Astrocyte (in vitro differentiated cells and primary cell): ENCODE data around the gene DYNC1I1. TPM values are rescaled to one million over a fixed set of nuclear protein-coding genes. Genes with fewer than 3 reads are reported as not detected.

Experiments
- DNase-seq: peaks from one replicate; pipeline ENCODE4 v3.0.0-alpha.2; 2010; ENCODE audit warnings: low read depth
- FAIRE-seq: peaks from 2 replicates; lab custom pipeline; 2011; peaks lifted over from hg19 to GRCh38; lab: Jason Lieb, UNC
- H2AFZ ChIP-seq: 2 replicates; pipeline ENCODE4 v1.6.0; 2012; ENCODE audit warnings: low read depth, low read length, inconsistent platforms
- H3K27ac ChIP-seq: 2 replicates; pipeline ENCODE4 v1.5.1; 2011; ENCODE audit warnings: low read depth, low read length, inconsistent platforms
- H3K27me3 ChIP-seq: 2 replicates; pipeline ENCODE4 v1.6.0; 2011; ENCODE audit warnings: low read length, inconsistent platforms; ENCODE audit not compliant: insufficient read depth
- H3K36me3 ChIP-seq: 2 replicates; pipeline ENCODE4 v1.5.1; 2011; ENCODE audit warnings: low read length, inconsistent platforms; ENCODE audit not compliant: insufficient read depth
- H3K4me1 ChIP-seq: 2 replicates; pipeline ENCODE4 v1.5.1; 2011; ENCODE audit warnings: low read length, inconsistent platforms; ENCODE audit not compliant: insufficient read depth
- H3K4me2 ChIP-seq: 2 replicates; pipeline ENCODE4 v1.6.0; 2012; ENCODE audit warnings: low read length, inconsistent platforms
- H3K4me3 ChIP-seq: 2 replicates; pipeline ENCODE4 v1.5.1; 2011; ENCODE audit warnings: low read depth, mild to moderate bottlenecking, low read length, inconsistent platforms; ENCODE audit not compliant: insufficient read depth
- H3K79me2 ChIP-seq: 2 replicates; pipeline ENCODE4 v1.6.0; 2012; ENCODE audit warnings: mild to moderate bottlenecking, low read length, inconsistent platforms; ENCODE audit not compliant: insufficient read depth
- H3K9ac ChIP-seq: 2 replicates; pipeline ENCODE4 v1.6.0; 2012; ENCODE audit warnings: mild to moderate bottlenecking, low read length, inconsistent platforms
- H3K9me3 ChIP-seq: 2 replicates; pipeline ENCODE4 v1.5.1; 2012; ENCODE audit warnings: low read depth, mild to moderate bottlenecking, low read length, inconsistent platforms; ENCODE audit not compliant: insufficient read depth
- H4K20me1 ChIP-seq: 2 replicates; pipeline ENCODE4 v1.6.0; 2012; ENCODE audit warnings: low read length, inconsistent platforms; ENCODE audit not compliant: insufficient read depth
- H3K27ac Mint-ChIP-seq: one replicate; pipeline ENCODE4 v1.8.0; 2021; ENCODE audit warnings: mild to moderate bottlenecking, mixed read lengths; ENCODE audit not compliant: unreplicated experiment
- H3K27me3 Mint-ChIP-seq: one replicate; pipeline ENCODE4 v1.8.0; 2021; ENCODE audit warnings: low read depth, mixed read lengths; ENCODE audit not compliant: unreplicated experiment
- H3K36me3 Mint-ChIP-seq: one replicate; pipeline ENCODE4 v1.8.0; 2021; ENCODE audit warnings: low read depth, mixed read lengths; ENCODE audit not compliant: unreplicated experiment
- H3K4me1 Mint-ChIP-seq: one replicate; pipeline ENCODE4 v1.8.0; 2021; ENCODE audit warnings: low read depth, mixed read lengths; ENCODE audit not compliant: unreplicated experiment
- H3K4me3 Mint-ChIP-seq: one replicate; pipeline ENCODE4 v1.8.0; 2021; ENCODE audit warnings: mild to moderate bottlenecking, moderate library complexity, mixed read lengths; ENCODE audit not compliant: unreplicated experiment
- H3K9me3 Mint-ChIP-seq: one replicate; pipeline ENCODE4 v1.8.0; 2021; ENCODE audit warnings: mild to moderate bottlenecking, mixed read lengths; ENCODE audit not compliant: unreplicated experiment
- EZH2 ChIP-seq: IDR thresholded peaks from 2 replicates; pipeline ENCODE4 v1.6.1; 2012; ENCODE audit warnings: mild to moderate bottlenecking, low read length, inconsistent platforms; ENCODE audit not compliant: insufficient read depth
- total RNA-seq: library from RNA; stranded (reverse); gene quantifications from 2 replicates; pipeline ENCODE4 v1.2.1, GENCODE V29; 2021
- TF ChIP-seq, protein P1 (sequence below): IDR thresholded peaks from 2 replicates; pipeline ENCODE4 v1.5.1; 2011; ENCODE audit warnings: low read depth, mild to moderate bottlenecking, inconsistent platforms, low read length, moderate library complexity; ENCODE audit not compliant: insufficient read depth

The DYNC1I1 gene
- total RNA-seq, 1 donor from 2014 or later: 3.2 TPM

- peaks cover 3% of the 10 kb centered on the region for H3K9me3 Mint-ChIP-seq
- no peak overlapping the region for H2AFZ ChIP-seq
- no peak overlapping the region for H3K4me2 ChIP-seq
- no peaks in the 10 kb centered on the region for H3K79me2 ChIP-seq
- peaks cover 4% of the 10 kb centered on the region for H3K4me1 Mint-ChIP-seq
- no peaks in the 10 kb centered on the region for H3K9me3 ChIP-seq
- no peak overlapping the region for H3K27ac Mint-ChIP-seq
- H3K27ac ChIP-seq: no peak overlapping the region
- no peaks in the 10 kb centered on the region for H3K36me3 Mint-ChIP-seq
- H3K9ac ChIP-seq: no peak overlapping the region
- no peak for DNase-seq
- no peak overlapping the region for H3K4me3 ChIP-seq
- peaks cover 3% of the 10 kb centered on the region for H3K27me3 Mint-ChIP-seq
- H3K36me3 ChIP-seq: no peaks in the 10 kb centered on the region
- no peak overlapping the region for H3K4me3 Mint-ChIP-seq
- no peaks in the 10 kb centered on the region for H3K4me1 ChIP-seq
- H4K20me1 ChIP-seq: no peaks in the 10 kb centered on the region
- no peak for TF ChIP-seq EZH2
- TF ChIP-seq, protein P1, sequence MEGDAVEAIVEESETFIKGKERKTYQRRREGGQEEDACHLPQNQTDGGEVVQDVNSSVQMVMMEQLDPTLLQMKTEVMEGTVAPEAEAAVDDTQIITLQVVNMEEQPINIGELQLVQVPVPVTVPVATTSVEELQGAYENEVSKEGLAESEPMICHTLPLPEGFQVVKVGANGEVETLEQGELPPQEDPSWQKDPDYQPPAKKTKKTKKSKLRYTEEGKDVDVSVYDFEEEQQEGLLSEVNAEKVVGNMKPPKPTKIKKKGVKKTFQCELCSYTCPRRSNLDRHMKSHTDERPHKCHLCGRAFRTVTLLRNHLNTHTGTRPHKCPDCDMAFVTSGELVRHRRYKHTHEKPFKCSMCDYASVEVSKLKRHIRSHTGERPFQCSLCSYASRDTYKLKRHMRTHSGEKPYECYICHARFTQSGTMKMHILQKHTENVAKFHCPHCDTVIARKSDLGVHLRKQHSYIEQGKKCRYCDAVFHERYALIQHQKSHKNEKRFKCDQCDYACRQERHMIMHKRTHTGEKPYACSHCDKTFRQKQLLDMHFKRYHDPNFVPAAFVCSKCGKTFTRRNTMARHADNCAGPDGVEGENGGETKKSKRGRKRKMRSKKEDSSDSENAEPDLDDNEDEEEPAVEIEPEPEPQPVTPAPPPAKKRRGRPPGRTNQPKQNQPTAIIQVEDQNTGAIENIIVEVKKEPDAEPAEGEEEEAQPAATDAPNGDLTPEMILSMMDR: no peak
- no peaks in the 10 kb centered on the region for H3K27me3 ChIP-seq
- FAIRE-seq: no peak
Observed at GRCh38 chr7:96016056-96016586, 243.8 kb downstream of the DYNC1I1 start.

DNA sequence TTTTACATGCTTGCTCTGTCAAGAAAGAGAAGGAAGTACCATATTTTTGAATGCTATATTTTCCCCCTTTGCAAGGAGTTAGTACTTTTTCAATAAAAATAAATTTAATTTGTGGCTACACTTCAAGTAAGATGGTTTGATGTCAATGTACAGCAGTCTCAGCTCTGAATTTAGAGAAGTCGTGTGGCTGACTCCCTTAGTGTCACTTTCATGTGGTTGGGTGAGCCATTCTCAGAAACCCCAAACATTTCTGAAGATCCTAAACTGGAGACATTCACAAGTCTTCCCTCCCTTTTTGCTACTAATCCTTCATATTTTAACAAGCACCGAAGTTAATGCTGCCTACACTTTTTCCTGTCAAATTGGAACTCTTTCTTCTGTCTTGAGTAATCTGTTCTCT lies 244.4 kb downstream of the DYNC1I1 start:
- Histone ChIP-seq H2AFZ (no peak overlapping the region), H3K36me3 (no peaks in the 10 kb centered on the region), H3K27me3 (no peaks in the 10 kb centered on the region), H3K4me3 (no peak overlapping the region), H3K4me2 (no peak overlapping the region), H3K27ac (no peak overlapping the region), H3K9me3 (no peaks in the 10 kb centered on the region), H3K9ac (no peak overlapping the region), H3K4me1 (no peaks in the 10 kb centered on the region), H3K79me2 (no peaks in the 10 kb centered on the region), H4K20me1 (no peaks in the 10 kb centered on the region)
- TF ChIP-seq, protein P1: no peak
- TF ChIP-seq EZH2: no peak
- Mint-ChIP-seq H3K27ac (no peak overlapping the region), H3K27me3 (peaks cover 3% of the 10 kb centered on the region), H3K9me3 (peaks cover 3% of the 10 kb centered on the region), H3K4me3 (no peak overlapping the region), H3K36me3 (no peaks in the 10 kb centered on the region), H3K4me1 (peaks cover 4% of the 10 kb centered on the region)
- FAIRE-seq: no peak
- no peak for DNase-seq

DNA sequence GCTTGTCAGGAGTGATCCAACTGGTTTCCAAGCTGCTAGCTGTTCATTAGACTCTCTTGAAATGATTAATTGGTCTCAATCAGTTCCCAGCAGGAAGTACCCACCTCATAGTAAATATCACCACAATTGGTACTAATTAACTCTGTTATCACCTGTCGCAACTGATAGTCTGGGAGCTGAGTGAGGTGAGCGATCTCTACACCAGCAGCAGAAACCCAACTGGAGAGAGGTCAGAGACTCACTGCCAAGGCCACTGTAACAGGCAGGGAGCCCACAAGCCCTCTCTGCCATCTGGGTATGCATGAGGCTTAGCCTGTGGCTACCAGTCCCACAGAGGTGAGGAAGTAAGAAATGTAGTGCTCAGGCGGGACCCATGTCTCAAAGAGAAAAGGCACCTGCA lies 245.5 kb downstream of the DYNC1I1 start:
- Histone ChIP-seq H3K4me3 (no peak overlapping the region), H3K27ac (no peak overlapping the region), H4K20me1 (no peaks in the 10 kb centered on the region), H3K27me3 (no peaks in the 10 kb centered on the region), H3K36me3 (no peaks in the 10 kb centered on the region), H3K79me2 (no peaks in the 10 kb centered on the region), H3K4me2 (no peak overlapping the region), H3K9me3 (no peaks in the 10 kb centered on the region), H3K9ac (no peak overlapping the region), H3K4me1 (no peaks in the 10 kb centered on the region), H2AFZ (no peak overlapping the region)
- no peaks in the 10 kb centered on the region for H3K27me3 Mint-ChIP-seq
- DNase-seq: no peak
- TF ChIP-seq, protein P1: no peak
- H3K4me3 Mint-ChIP-seq: no peak overlapping the region
- peaks cover 4% of the 10 kb centered on the region for H3K4me1 Mint-ChIP-seq
- H3K36me3 Mint-ChIP-seq: no peaks in the 10 kb centered on the region
- FAIRE-seq: no peak
- H3K27ac Mint-ChIP-seq: no peak overlapping the region
- H3K9me3 Mint-ChIP-seq: peaks cover 2% of the 10 kb centered on the region
